Loucy (cell line): ENCODE measurements around the gene PATZ1.
A peak's percentile ranks its signal among the peaks of the same experiment; 100 is the strongest.

Experiments
- H2AFZ ChIP-seq: fragments of 200-600 bp; sonication (generic); 2 replicates; pipeline ENCODE4 v1.6.0; 2016; ENCODE audit warnings: antibody characterized with exemption, mild to moderate bottlenecking, low read length, moderate library complexity
- H3F3A ChIP-seq: fragments of 200-600 bp; 2 replicates; pipeline ENCODE4 v1.6.0; 2016; ENCODE audit warnings: antibody characterized with exemption, low read depth, mild to moderate bottlenecking
- H3K27me3 ChIP-seq: fragments of 200-600 bp; sonication (generic); 2 replicates; pipeline ENCODE4 v1.6.1; 2014; ENCODE audit warnings: low read length, mild to moderate bottlenecking; ENCODE audit not compliant: insufficient read depth, poor library complexity, severe bottlenecking
- H3K36me3 ChIP-seq: fragments of 200-600 bp; sonication (generic); 2 replicates; pipeline ENCODE4 v1.6.1; 2016; ENCODE audit warnings: low read length; ENCODE audit not compliant: insufficient read depth
- H3K4me1 ChIP-seq: fragments of 200-600 bp; sonication (generic); 2 replicates; pipeline ENCODE4 v1.5.1; 2014; ENCODE audit warnings: low read length, mild to moderate bottlenecking; ENCODE audit not compliant: insufficient read depth, poor library complexity, severe bottlenecking
- H3K4me2 ChIP-seq: fragments of 200-600 bp; sonication (generic); 2 replicates; pipeline ENCODE4 v1.6.0; 2014; ENCODE audit warnings: antibody characterized with exemption, low read length, low read depth, mild to moderate bottlenecking; ENCODE audit not compliant: poor library complexity, severe bottlenecking
- H3K4me3 ChIP-seq: fragments of 200-600 bp; sonication (generic); 2 replicates; pipeline ENCODE4 v1.5.1; 2014; ENCODE audit warnings: low read length, mild to moderate bottlenecking, mixed read lengths; ENCODE audit not compliant: poor library complexity, severe bottlenecking
- H3K79me2 ChIP-seq: fragments of 200-600 bp; sonication (generic); 2 replicates; pipeline ENCODE4 v1.6.1; 2014; ENCODE audit warnings: low read length; ENCODE audit not compliant: insufficient read depth
- H3K9ac ChIP-seq: fragments of 200-600 bp; sonication (generic); 2 replicates; pipeline ENCODE4 v1.6.0; 2014; ENCODE audit warnings: mild to moderate bottlenecking, low read depth, low read length, moderate library complexity; ENCODE audit not compliant: poor library complexity, severe bottlenecking
- H3K9me2 ChIP-seq: fragments of 200-600 bp; sonication (generic); replicated peaks from 2 replicates; pipeline ENCODE4 v1.6.1; 2016; ENCODE audit warnings: low read depth, low read length, mixed read lengths
- H3K9me3 ChIP-seq: fragments of 200-600 bp; sonication (generic); 2 replicates; pipeline ENCODE4 v1.6.1; 2014; ENCODE audit warnings: mild to moderate bottlenecking, antibody characterized with exemption, low read length, low read depth; ENCODE audit not compliant: insufficient read depth
- H4K20me1 ChIP-seq: fragments of 200-600 bp; sonication (generic); 2 replicates; pipeline ENCODE4 v1.6.0; 2014; ENCODE audit warnings: antibody characterized with exemption, low read length, mild to moderate bottlenecking; ENCODE audit not compliant: insufficient read depth, poor library complexity, severe bottlenecking
- CTCF ChIP-seq: fragments of 200-600 bp; sonication (generic); conservative IDR thresholded peaks from 2 replicates; pipeline ENCODE4 v1.5.1; 2014; ENCODE audit warnings: mild to moderate bottlenecking, antibody characterized with exemption, low read length
- EZH2phosphoT487 ChIP-seq: fragments of 200-600 bp; IDR thresholded peaks from 2 replicates; pipeline ENCODE4 v1.6.1; 2018; ENCODE audit warnings: antibody characterized with exemption, mild to moderate bottlenecking, moderate library complexity, borderline replicate concordance

The PATZ1 gene

GRCh38 chr22:31295831-31296657 lies 50.1 kb downstream of the PATZ1 start:
- peaks cover 8% of the 10 kb centered on the region; the same call in 1 of the 2 replicates for H3K79me2 ChIP-seq
- H4K20me1 ChIP-seq = no peaks in the 10 kb centered on the region
- no peak overlapping the region for H3K9ac ChIP-seq
- no peaks in the 10 kb centered on the region for H3K9me2 ChIP-seq
- H3K36me3 ChIP-seq = no peaks in the 10 kb centered on the region
- no peaks in the 10 kb centered on the region for H3F3A ChIP-seq
- H3K9me3 ChIP-seq = no peaks in the 10 kb centered on the region
- no peak overlapping the region for H3K4me3 ChIP-seq
- no peak overlapping the region for H3K4me2 ChIP-seq
- no peaks in the 10 kb centered on the region for H3K27me3 ChIP-seq
- H3K4me1 ChIP-seq = peaks cover 23% of the 10 kb centered on the region
- TF ChIP-seq EZH2phosphoT487 (no peak), CTCF (no peak)
- H2AFZ ChIP-seq = no peak overlapping the region

GRCh38 chr22:31295360-31295759 lies 50.8 kb downstream of the PATZ1 start:
- Histone ChIP-seq H4K20me1 (no peaks in the 10 kb centered on the region), H2AFZ (no peak overlapping the region), H3K4me2 (no peak overlapping the region), H3K9me3 (no peaks in the 10 kb centered on the region), H3K79me2 (peaks cover 8% of the 10 kb centered on the region; the same call in 1 of the 2 replicates), H3K36me3 (no peaks in the 10 kb centered on the region), H3K9ac (no peak overlapping the region), H3K27me3 (no peaks in the 10 kb centered on the region), H3K4me3 (no peak overlapping the region), H3K4me1 (peaks cover 23% of the 10 kb centered on the region), H3K9me2 (no peaks in the 10 kb centered on the region), H3F3A (no peaks in the 10 kb centered on the region)
- TF ChIP-seq CTCF (no peak), EZH2phosphoT487 (no peak)

- peak within 1 kb of the TSS; percentile 87 for H3K4me3 ChIP-seq
- H3K4me2 ChIP-seq = peak within 1 kb of the TSS; percentile 95
- peaks cover 24% of the 10 kb centered on the region; the same call in 1 of the 2 replicates for H3K79me2 ChIP-seq
- no peaks in the 10 kb centered on the region for H3K36me3 ChIP-seq
- H3K9me2 ChIP-seq = no peaks in the 10 kb centered on the region
- peak within 1 kb of the TSS; percentile 79 for H2AFZ ChIP-seq
- H3K9ac ChIP-seq = peak within 1 kb of the TSS; percentile 76
- no peaks in the 10 kb centered on the region for H3F3A ChIP-seq
- TF ChIP-seq CTCF (peak; percentile 37), EZH2phosphoT487 (no peak)
- H3K27me3 ChIP-seq = no peaks in the 10 kb centered on the region
- peaks cover 44% of the 10 kb centered on the region for H3K4me1 ChIP-seq
- H3K9me3 ChIP-seq = no peaks in the 10 kb centered on the region
- no peaks in the 10 kb centered on the region for H4K20me1 ChIP-seq
Measured at GRCh38 chr22:31292236-31292989, 53.7 kb downstream of the PATZ1 start, which contains the start of gene PIK3IP1. Gene PIK3IP1, minus strand, starts transcription at chr22:31292488. Its CDS starts 144 bp downstream, at chr22:31292344.
